A549 treated with DMSO at 1 μM for 4 hours (cell line): ENCODE data around the gene PKIB. TPM values are rescaled to one million over a fixed set of nuclear protein-coding genes. Genes with fewer than 3 reads are reported as not detected.

Experiments
- total RNA-seq: library from RNA; stranded (reverse); fragments of 200-300 nt; extraction: Qiagen RNA extraction; gene quantifications from 5 replicates; pipeline ENCODE4 v1.2.3, GENCODE V29; 2022; ENCODE audit warnings: low read depth

PKIB gene, protein sequence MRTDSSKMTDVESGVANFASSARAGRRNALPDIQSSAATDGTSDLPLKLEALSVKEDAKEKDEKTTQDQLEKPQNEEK
- total RNA-seq = 0.32 to 0.84 TPM (median 0.74 TPM) in 5 replicates

DNA sequence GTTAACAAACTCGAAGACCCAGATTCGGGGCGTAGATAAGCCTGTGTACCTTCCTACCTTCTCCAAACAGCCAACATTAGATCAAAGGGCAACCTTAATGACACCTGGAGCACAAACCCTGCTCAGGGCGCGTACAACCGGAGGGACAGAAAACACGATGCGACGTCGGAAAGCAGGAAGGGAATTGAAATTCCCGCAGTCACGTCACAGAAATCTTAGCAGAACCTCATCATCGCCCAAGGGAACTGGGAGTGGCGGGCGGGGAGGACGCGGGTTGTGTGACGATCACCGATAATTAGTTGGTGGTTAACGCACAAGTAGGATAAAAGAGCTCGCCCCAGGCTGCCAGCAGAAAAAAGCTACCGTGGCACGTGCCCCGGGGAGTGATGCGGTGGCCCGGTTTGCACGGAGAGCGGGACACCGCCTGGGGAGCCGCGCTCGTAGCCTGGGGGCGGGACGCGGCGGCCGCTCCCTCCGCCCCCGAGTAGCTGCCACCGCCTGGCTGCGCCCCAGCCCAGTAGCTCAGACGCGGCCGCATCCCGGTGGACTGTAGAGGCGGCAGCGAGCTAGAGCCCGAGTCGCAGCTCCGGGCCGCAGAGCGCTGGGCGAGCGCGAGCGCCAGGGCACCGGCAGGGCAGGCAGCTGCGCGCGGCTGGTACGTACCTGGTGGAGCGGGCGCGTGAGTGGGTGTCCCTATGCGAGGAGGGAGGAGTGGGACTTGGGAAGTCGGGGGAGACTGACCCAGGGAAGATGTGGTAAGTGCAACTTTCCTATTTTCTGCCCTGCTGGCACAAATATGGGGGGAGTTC, at the start of gene PKIB:
Gene PKIB, plus strand, starts transcription at position 525 of the 809 bp plus-strand sequence. CDS start 107,390 bp downstream, outside the sequence.

Other genes starting within 250 kb of the PKIB start
- gene HSF2, start 210.8 kb upstream of the PKIB start, total RNA-seq = 6.4 to 10.6 TPM (median 7.1 TPM) in 5 replicates
- 70.4 to 93.2 TPM (median 83.6 TPM) in 5 replicates for gene SERINC1, start 138.6 kb upstream of the PKIB start, total RNA-seq
- gene FABP7, start 169.3 kb downstream of the PKIB start, total RNA-seq = not detected in 5 replicates
- 1.8 to 3.4 TPM (median 2.6 TPM) in 5 replicates for gene SMPDL3A, start 178.9 kb downstream of the PKIB start, total RNA-seq